SK-N-SH (cell line): ENCODE results near the gene GOT1. TPM values are rescaled to one million over a fixed set of nuclear protein-coding genes. Genes with fewer than 3 reads are reported as not detected.

ENCODE experiments used
- CTCF ChIA-PET: fragments of 300-600, 350-600 bp; formaldehyde crosslinking; extraction: SDS; loops from one replicate; lab custom pipeline; 2021; lab: Yijun Ruan, JAX
- POLR2A ChIA-PET: fragments of 350-600 bp; sonication (Branson Sonifier 250); formaldehyde crosslinking; extraction: SDS; loops from one replicate; lab custom pipeline; 2020; ENCODE audit warnings: antibody characterized with exemption, inconsistent platforms; lab: Yijun Ruan, JAX
- DNase-seq: peaks from one replicate; pipeline ENCODE4 v3.0.0; 2012
- H2AFZ ChIP-seq: fragments of 200-600 bp; sonication (generic); 2 replicates; pipeline ENCODE4 v1.8.1; 2016; ENCODE audit warnings: antibody characterized with exemption, mild to moderate bottlenecking, low read depth
- H3F3A ChIP-seq: fragments of 200-600 bp; sonication (generic); replicated peaks from 2 replicates; pipeline ENCODE3; 2016; ENCODE audit warnings: antibody characterized with exemption, mild to moderate bottlenecking; ENCODE audit not compliant: insufficient read depth
- H3K27ac ChIP-seq, 2 experiments: fragments of 200-500 bp in 1 of 2; fragments of 200-600 bp in 1 of 2; sonication (Bioruptor generic) in 1 of 2; sonication (generic), shearing (Covaris generic) in 1 of 2; 2 replicates each; pipeline versions ENCODE4 v1.5.1 to v1.6.1; 2014 to 2016; ENCODE audit warnings: low read depth in 2 of 2, inconsistent platforms in 1 of 2, low read length in 1 of 2, mild to moderate bottlenecking in 1 of 2, mixed read lengths in 1 of 2
- H3K27me3 ChIP-seq: fragments of 200-600 bp; sonication (generic), shearing (Covaris generic); 2 replicates; pipeline ENCODE4 v1.6.1; 2016; ENCODE audit warnings: mixed run types; ENCODE audit not compliant: insufficient read depth
- H3K36me3 ChIP-seq, 2 experiments: fragments of 200-500 bp in 1 of 2; fragments of 200-600 bp in 1 of 2; sonication (Bioruptor generic) in 1 of 2; sonication (generic) in 1 of 2; replicated peaks in 1 of 2; 2 replicates each; pipeline versions ENCODE3 to v1.5.1; 2014 to 2016; ENCODE audit warnings: low read length in 1 of 2, mild to moderate bottlenecking in 1 of 2; ENCODE audit not compliant: insufficient read depth in 2 of 2, control insufficient read depth in 1 of 2
- H3K4me1 ChIP-seq, 2 experiments: fragments of 200-500 bp in 1 of 2; fragments of 200-600 bp in 1 of 2; sonication (Bioruptor generic) in 1 of 2; sonication (generic), shearing (Covaris generic) in 1 of 2; 2 replicates each; pipeline versions ENCODE4 v1.5.1 to v1.6.1; 2014 to 2016; ENCODE audit warnings: low read depth in 1 of 2, low read length in 1 of 2, mixed run types in 1 of 2; ENCODE audit not compliant: insufficient read depth in 2 of 2, control insufficient read depth in 1 of 2
- H3K4me2 ChIP-seq: fragments of 200-600 bp; sonication (generic), shearing (Covaris generic); 2 replicates; pipeline ENCODE4 v1.6.1; 2017; ENCODE audit warnings: mixed run types
- H3K4me3 ChIP-seq, 2 experiments: fragments of 200-500 bp in 1 of 2; fragments of 200-600 bp in 1 of 2; sonication (Bioruptor generic) in 1 of 2; sonication (generic), shearing (Covaris generic) in 1 of 2; 2 replicates each; pipeline versions ENCODE4 v1.5.1 to v1.8.1; 2014 to 2016; ENCODE audit warnings: low read depth in 2 of 2, inconsistent platforms in 1 of 2, low read length in 1 of 2, mild to moderate bottlenecking in 1 of 2, mixed read lengths in 1 of 2, moderate library complexity in 1 of 2
- H3K79me2 ChIP-seq: fragments of 200-600 bp; sonication (generic); 2 replicates; pipeline ENCODE4 v1.8.1; 2017; ENCODE audit warnings: mild to moderate bottlenecking; ENCODE audit not compliant: insufficient read depth
- H3K9ac ChIP-seq: fragments of 200-600 bp; sonication (generic); 2 replicates; pipeline ENCODE4 v1.6.1; 2017; ENCODE audit warnings: mixed run types
- H3K9me2 ChIP-seq: fragments of 200-600 bp; sonication (generic); 2 replicates; pipeline ENCODE4 v1.6.1; 2017; ENCODE audit warnings: mixed run types
- H3K9me3 ChIP-seq: fragments of 200-600 bp; sonication (generic); 2 replicates; pipeline ENCODE4 v1.6.1; 2017; ENCODE audit warnings: mixed run types, mild to moderate bottlenecking, moderate library complexity
- H4K20me1 ChIP-seq: fragments of 200-600 bp; sonication (generic); 2 replicates; pipeline ENCODE4 v1.6.1; 2017; ENCODE audit warnings: mild to moderate bottlenecking, mixed run types; ENCODE audit not compliant: insufficient read depth
- CHD2 ChIP-seq: fragments of 150-350 bp; IDR thresholded peaks from 2 replicates; pipeline ENCODE4 v1.6.1; 2018; ENCODE audit warnings: low read length; ENCODE audit not compliant: partially characterized antibody
- CTCF ChIP-seq: fragments of 200-600 bp; sonication (generic); IDR thresholded peaks from 2 replicates; pipeline ENCODE4 v1.6.1; 2017; ENCODE audit warnings: antibody characterized with exemption, mild to moderate bottlenecking, moderate library complexity
- EP300 ChIP-seq, 2 experiments: IDR thresholded peaks; 2 replicates each; pipeline versions ENCODE4 v1.4.0 to v1.6.1; 2012; ENCODE audit warnings: borderline replicate concordance in 1 of 2, low read depth in 1 of 2, low read length in 1 of 2
- FOSL2 ChIP-seq: IDR thresholded peaks from 2 replicates; pipeline ENCODE4 v1.4.0; 2012; ENCODE audit warnings: low read depth, mild to moderate bottlenecking, moderate library complexity, borderline replicate concordance
- FOXJ3 ChIP-seq: sonication (generic); formaldehyde crosslinking; IDR thresholded peaks from 2 replicates; pipeline ENCODE4 v1.5.1; 2020; ENCODE audit warnings: mild to moderate bottlenecking, missing genetic modification reagents
- GATA2 ChIP-seq: sonication (generic); formaldehyde crosslinking; IDR thresholded peaks from 2 replicates; pipeline ENCODE4 v1.5.0; 2020; ENCODE audit warnings: mild to moderate bottlenecking, missing genetic modification reagents
- JUND ChIP-seq: IDR thresholded peaks from 2 replicates; pipeline ENCODE4 v1.4.0; 2012
- MAX ChIP-seq: IDR thresholded peaks from 2 replicates; pipeline ENCODE4 v1.4.0; 2012; ENCODE audit warnings: low read depth
- NFIC ChIP-seq: IDR thresholded peaks from 2 replicates; pipeline ENCODE4 v1.4.0; 2012; ENCODE audit warnings: borderline replicate concordance
- NRF1 ChIP-seq: IDR thresholded peaks from 2 replicates; pipeline ENCODE4 v1.6.1; 2012; ENCODE audit warnings: low read depth, mild to moderate bottlenecking, low read length
- PBX3 ChIP-seq: IDR thresholded peaks from 2 replicates; pipeline ENCODE4; 2012
- POLR2AphosphoS5 ChIP-seq: IDR thresholded peaks from 2 replicates; pipeline ENCODE4 v1.6.1; 2012; ENCODE audit warnings: low read depth, low read length
- RAD21 ChIP-seq: IDR thresholded peaks from 2 replicates; pipeline ENCODE4 v1.6.1; 2012; ENCODE audit warnings: mild to moderate bottlenecking, low read length
- RCOR1 ChIP-seq: fragments of 150-350 bp; IDR thresholded peaks from 2 replicates; pipeline ENCODE4 v1.6.1; 2017; ENCODE audit warnings: antibody characterized with exemption, low read length
- REST ChIP-seq: IDR thresholded peaks from 2 replicates; pipeline ENCODE4 v1.6.1; 2012; ENCODE audit warnings: mild to moderate bottlenecking, low read depth, low read length, moderate library complexity
- SIN3A ChIP-seq: IDR thresholded peaks from 2 replicates; pipeline ENCODE4 v1.6.1; 2012; ENCODE audit warnings: low read depth, mild to moderate bottlenecking, low read length, moderate library complexity, borderline replicate concordance
- SMC3 ChIP-seq: IDR thresholded peaks from 2 replicates; pipeline ENCODE4 v1.6.1; 2012; ENCODE audit warnings: low read depth, low read length, improper control_type of control experiment
- TAF1 ChIP-seq: IDR thresholded peaks from 2 replicates; pipeline ENCODE4 v1.6.1; 2012; ENCODE audit warnings: low read depth, mild to moderate bottlenecking, low read length, moderate library complexity, borderline replicate concordance
- TEAD4 ChIP-seq: IDR thresholded peaks from 2 replicates; pipeline ENCODE4 v1.4.0; 2012; ENCODE audit warnings: mild to moderate bottlenecking, borderline replicate concordance; ENCODE audit not compliant: insufficient read depth
- USF1 ChIP-seq: IDR thresholded peaks from 2 replicates; pipeline ENCODE4 v1.4.0; 2012; ENCODE audit warnings: low read depth, borderline replicate concordance
- YY1 ChIP-seq: IDR thresholded peaks from 2 replicates; pipeline ENCODE4 v1.4.0; 2012; ENCODE audit warnings: low read depth, mild to moderate bottlenecking
- WGBS: methylation state at CpG from one replicate; pipeline ENCODE4 v1.1.6; 2017; ENCODE audit warnings: low lambda C conversion rate; 5-methylcytosine and 5-hydroxymethylcytosine counted together
- polyA plus RNA-seq, 3 experiments: library from polyadenylated mRNA; depleted of rRNA; stranded (reverse); fragments of >200 nt; gene quantifications; 2 replicates each; pipeline ENCODE4 v1.2.3, GENCODE V29; 2012

The GOT1 gene
- polyA plus RNA-seq, 1 of the 3 experiments (the other 2 are of a cell fraction): 9.8 TPM

GRCh38 chr10:99424656-99425055 is 5.8 kb downstream of the GOT1 start:
- ChIA-PET POLR2A (no interaction called here), CTCF (interaction anchor here (2.9 kb wide), 1 partner anchor 12 kb away, joined by 14 read pairs; no protein-coding TSS in a partner anchor)
- Histone ChIP-seq H3K79me2 (peaks cover 19% of the 10 kb centered on the region), H3K4me2 (no peak overlapping the region), H3K9ac (no peak overlapping the region), H2AFZ (no peak overlapping the region), H3K27ac (no peak overlapping the region), H3F3A (no peaks in the 10 kb centered on the region), H3K9me3 (no peaks in the 10 kb centered on the region), H3K4me3 (no peak overlapping the region), H3K4me1 (peaks cover 2 to 6% of the 10 kb centered on the region in 2 experiments; a peak in 2 of 4 replicates), H3K27me3 (no peaks in the 10 kb centered on the region), H4K20me1 (no peaks in the 10 kb centered on the region), H3K36me3 (peaks cover 13 to 34% of the 10 kb centered on the region in 2 experiments), H3K9me2 (no peaks in the 10 kb centered on the region)
- TF ChIP-seq USF1 (no peak), FOSL2 (no peak), FOXJ3 (CRISPR knock-in tag) (no peak), PBX3 (no peak), JUND (no peak), SIN3A (no peak), CTCF (no peak), TAF1 (no peak), POLR2AphosphoS5 (no peak)
- 97% methylated on average over 1 of the region's 1 CpG for WGBS
- DNase-seq: no peak

GRCh38 chr10:99422529-99423096 is 7.8 kb downstream of the GOT1 start:
- no peaks in the 10 kb centered on the region for H3K9me2 ChIP-seq
- no peaks in the 10 kb centered on the region for H3F3A ChIP-seq
- H3K79me2 ChIP-seq: peaks cover 2% of the 10 kb centered on the region; the same call in 1 of the 2 replicates
- no peak overlapping the region for H3K27ac ChIP-seq
- ChIA-PET POLR2A (no interaction called here), CTCF (no interaction called here)
- H4K20me1 ChIP-seq: no peaks in the 10 kb centered on the region
- H3K36me3 ChIP-seq: peaks cover 13 to 40% of the 10 kb centered on the region in 2 experiments
- no peaks in the 10 kb centered on the region for H3K27me3 ChIP-seq
- no peak overlapping the region for H3K9ac ChIP-seq
- H3K4me3 ChIP-seq: no peak overlapping the region
- H3K4me1 ChIP-seq: no peaks in the 10 kb centered on the region
- 95% methylated on average over 5 of the region's 5 CpGs for WGBS
- H3K9me3 ChIP-seq: no peaks in the 10 kb centered on the region
- no peak for DNase-seq
- no peak overlapping the region for H2AFZ ChIP-seq
- H3K4me2 ChIP-seq: no peak overlapping the region
- no peak for TF ChIP-seq SMC3
- TF ChIP-seq CHD2: no peak
- TF ChIP-seq JUND: no peak
- no peak for TF ChIP-seq SIN3A
- TF ChIP-seq RCOR1: no peak
- TF ChIP-seq NFIC: no peak
- no peak for TF ChIP-seq NRF1
- TF ChIP-seq REST: no peak
- TF ChIP-seq MAX: no peak
- TF ChIP-seq TEAD4: no peak
- no peak for TF ChIP-seq GATA2 (CRISPR knock-in tag)
- TF ChIP-seq EP300 (IDR thresholded peaks at IDR 0.05; ENCODE audit: borderline replicate concordance in 1 of 2, low read depth in 1 of 2, low read length in 1 of 2): no peak
- no peak for TF ChIP-seq POLR2AphosphoS5
- TF ChIP-seq FOXJ3 (CRISPR knock-in tag): no peak
- TF ChIP-seq RAD21: no peak
- no peak for TF ChIP-seq YY1
